Calu3 (cell line): ENCODE data around the gene AKAP7. TPM values are rescaled to one million over a fixed set of nuclear protein-coding genes. Genes with fewer than 3 reads are reported as not detected.

ENCODE experiments used
- BruUV-seq: library from RNA; stranded (reverse); fragments of 400-500 nt; replicated peaks from 2 replicates; lab custom pipeline; 2021; lab: Mats Ljungman, UMichigan
- CTCF ChIA-PET: fragments of 300-600 bp; sonication (Branson Sonifier 250); formaldehyde crosslinking; loops from one replicate; lab custom pipeline; 2022; ENCODE audit warnings: antibody characterized with exemption; lab: Charles Lee
- DNase-seq: peaks from one replicate; pipeline ENCODE4 v3.0.0; 2022
- H3K27ac Mint-ChIP-seq: one replicate; pipeline ENCODE4 v1.8.0; 2022; ENCODE audit warnings: mixed read lengths; ENCODE audit not compliant: unreplicated experiment
- H3K27me3 Mint-ChIP-seq: one replicate; pipeline ENCODE4 v1.8.0; 2022; ENCODE audit warnings: mixed read lengths; ENCODE audit not compliant: unreplicated experiment
- H3K36me3 Mint-ChIP-seq: one replicate; pipeline ENCODE4 v1.8.0; 2022; ENCODE audit warnings: mild to moderate bottlenecking, moderate library complexity, mixed read lengths; ENCODE audit not compliant: insufficient read depth, unreplicated experiment
- H3K4me1 Mint-ChIP-seq: one replicate; pipeline ENCODE4 v1.8.0; 2022; ENCODE audit warnings: mild to moderate bottlenecking, low read depth, mixed read lengths; ENCODE audit not compliant: unreplicated experiment
- H3K4me3 Mint-ChIP-seq: one replicate; pipeline ENCODE4 v1.8.0; 2022; ENCODE audit warnings: mild to moderate bottlenecking, low read depth, moderate library complexity, mixed read lengths; ENCODE audit not compliant: unreplicated experiment
- H3K9me3 Mint-ChIP-seq: one replicate; pipeline ENCODE4 v1.8.0; 2022; ENCODE audit warnings: low read depth, mixed read lengths; ENCODE audit not compliant: unreplicated experiment
- intact Hi-C: fragments of 100-400 bp; cut with micrococcal nuclease; formaldehyde crosslinking; loops from one replicate; pipeline ENCODE4 v1.10.0; 2022; ENCODE audit not compliant: unreplicated experiment
- total RNA-seq: library from RNA; stranded (reverse); gene quantifications from 2 replicates; pipeline ENCODE4 v1.2.3, GENCODE V29; 2022
- TF ChIP-seq, protein P1 (sequence below): fragments of 200-600 bp; IDR thresholded peaks from one replicate; pipeline ENCODE4 v1.8.0; 2022; ENCODE audit warnings: antibody characterized with exemption; ENCODE audit not compliant: unreplicated experiment

The AKAP7 gene
- total RNA-seq, 1 experiment from 2014 or later = 7.7 TPM

DNA sequence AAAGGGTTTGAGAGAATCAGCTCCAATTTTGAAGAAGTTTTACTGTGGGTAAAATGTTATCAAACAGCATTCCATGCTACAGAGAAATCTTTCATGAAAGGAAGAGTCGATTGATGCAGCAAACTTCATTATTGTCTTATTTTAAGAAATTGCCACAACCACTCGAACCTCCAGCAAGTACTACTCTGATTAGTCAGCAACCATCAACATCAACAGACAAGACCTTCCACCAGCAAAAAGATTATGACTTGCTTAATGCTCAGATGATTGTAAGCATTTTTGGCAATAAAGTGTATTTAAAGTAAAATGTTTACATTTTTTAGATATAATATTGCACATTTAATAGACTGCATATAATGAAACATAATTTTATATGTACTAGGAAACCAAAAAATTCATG is 87.5 kb downstream of the AKAP7 start:
- intact Hi-C loops = loop anchor here (5.0 kb wide), 1 partner anchor 90 kb away; no protein-coding TSS in a partner anchor
- Mint-ChIP-seq H3K4me1 (no peaks in the 10 kb centered on the region), H3K27ac (no peak overlapping the region), H3K4me3 (no peak overlapping the region), H3K27me3 (no peaks in the 10 kb centered on the region), H3K36me3 (no peaks in the 10 kb centered on the region), H3K9me3 (no peaks in the 10 kb centered on the region)
- no peak for DNase-seq
- TF ChIP-seq, protein P1, sequence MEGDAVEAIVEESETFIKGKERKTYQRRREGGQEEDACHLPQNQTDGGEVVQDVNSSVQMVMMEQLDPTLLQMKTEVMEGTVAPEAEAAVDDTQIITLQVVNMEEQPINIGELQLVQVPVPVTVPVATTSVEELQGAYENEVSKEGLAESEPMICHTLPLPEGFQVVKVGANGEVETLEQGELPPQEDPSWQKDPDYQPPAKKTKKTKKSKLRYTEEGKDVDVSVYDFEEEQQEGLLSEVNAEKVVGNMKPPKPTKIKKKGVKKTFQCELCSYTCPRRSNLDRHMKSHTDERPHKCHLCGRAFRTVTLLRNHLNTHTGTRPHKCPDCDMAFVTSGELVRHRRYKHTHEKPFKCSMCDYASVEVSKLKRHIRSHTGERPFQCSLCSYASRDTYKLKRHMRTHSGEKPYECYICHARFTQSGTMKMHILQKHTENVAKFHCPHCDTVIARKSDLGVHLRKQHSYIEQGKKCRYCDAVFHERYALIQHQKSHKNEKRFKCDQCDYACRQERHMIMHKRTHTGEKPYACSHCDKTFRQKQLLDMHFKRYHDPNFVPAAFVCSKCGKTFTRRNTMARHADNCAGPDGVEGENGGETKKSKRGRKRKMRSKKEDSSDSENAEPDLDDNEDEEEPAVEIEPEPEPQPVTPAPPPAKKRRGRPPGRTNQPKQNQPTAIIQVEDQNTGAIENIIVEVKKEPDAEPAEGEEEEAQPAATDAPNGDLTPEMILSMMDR = no peak
- CTCF ChIA-PET = no interaction called here
- BruUV-seq = no TSS peak

DNA sequence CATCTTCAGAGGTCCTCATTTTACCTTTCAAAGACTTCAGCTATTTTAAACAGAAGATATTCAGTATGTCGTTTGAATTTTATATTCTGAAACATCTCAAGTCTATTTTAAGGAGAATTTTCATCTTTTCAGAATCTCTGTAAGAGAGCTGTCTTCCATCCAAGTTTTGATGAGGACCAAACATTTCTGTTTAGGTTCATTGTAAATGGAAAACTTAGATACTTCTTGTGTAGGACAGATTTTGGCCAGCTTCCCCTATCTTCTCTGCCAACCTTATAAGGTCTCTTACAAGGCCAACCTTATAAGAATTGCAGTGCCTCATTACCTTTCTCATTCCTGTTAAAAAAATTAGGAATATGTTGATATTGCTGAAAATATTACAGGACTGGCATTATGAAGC is 88.1 kb downstream of the AKAP7 start:
- no peaks in the 10 kb centered on the region for H3K4me1 Mint-ChIP-seq
- TF ChIP-seq, protein P1 = no peak
- H3K27ac Mint-ChIP-seq = no peak overlapping the region
- DNase-seq = no peak
- no peak overlapping the region for H3K4me3 Mint-ChIP-seq
- BruUV-seq = no TSS peak
- CTCF ChIA-PET = no interaction called here
- no peaks in the 10 kb centered on the region for H3K36me3 Mint-ChIP-seq
- H3K27me3 Mint-ChIP-seq = no peaks in the 10 kb centered on the region
- no peaks in the 10 kb centered on the region for H3K9me3 Mint-ChIP-seq
- intact Hi-C loops = loop anchor here (5.0 kb wide), 1 partner anchor 89 kb away; no protein-coding TSS in a partner anchor

DNA sequence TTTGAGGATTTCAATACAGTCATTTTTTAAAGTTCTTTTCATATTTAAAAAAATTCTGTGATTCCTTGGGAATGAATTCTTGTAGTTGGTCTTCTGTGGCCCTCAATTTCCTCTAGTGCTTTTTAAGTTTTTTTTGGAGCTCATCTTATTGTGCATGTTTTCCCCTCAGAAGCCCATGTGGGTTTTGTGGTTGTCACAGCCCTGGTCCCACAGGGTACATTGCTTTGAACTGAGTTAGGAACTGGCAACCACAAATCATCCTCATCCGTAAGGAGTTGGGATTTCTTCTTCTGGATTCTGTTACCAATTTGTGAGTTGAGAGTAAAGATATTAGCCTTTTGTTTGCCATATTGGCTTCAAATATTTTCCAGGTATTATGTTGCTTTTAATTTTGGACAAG is 89.9 kb downstream of the AKAP7 start:
- Mint-ChIP-seq H3K4me1 (no peaks in the 10 kb centered on the region), H3K27ac (no peak overlapping the region), H3K27me3 (no peaks in the 10 kb centered on the region), H3K9me3 (no peaks in the 10 kb centered on the region), H3K4me3 (no peak overlapping the region), H3K36me3 (no peaks in the 10 kb centered on the region)
- BruUV-seq = no TSS peak
- DNase-seq = no peak
- intact Hi-C loops = no loop called here
- TF ChIP-seq, protein P1 = no peak
- CTCF ChIA-PET = interaction anchor here (0.7 kb wide), 1 partner anchor 131 kb away, joined by 12 read pairs; no protein-coding TSS in a partner anchor

DNA sequence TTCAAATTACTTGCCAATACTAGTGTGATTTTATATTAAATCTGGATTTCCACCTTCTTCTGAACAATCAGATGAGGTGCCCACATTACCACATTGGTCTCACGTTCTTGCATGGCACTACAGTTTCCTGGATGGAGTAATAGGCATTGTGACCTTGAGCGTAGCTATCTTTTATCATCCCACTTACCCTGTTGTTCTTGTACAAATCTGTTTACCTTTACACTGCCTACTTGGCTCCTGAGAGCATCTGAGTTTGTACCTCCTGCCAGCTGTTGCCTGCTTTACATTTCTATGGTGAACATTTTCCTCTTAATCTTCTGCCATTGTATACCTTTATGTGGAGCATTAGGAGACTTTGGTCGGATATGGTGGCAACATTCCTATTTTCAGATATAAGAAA is 90.7 kb downstream of the AKAP7 start:
- Mint-ChIP-seq H3K27me3 (no peaks in the 10 kb centered on the region), H3K4me1 (no peaks in the 10 kb centered on the region), H3K36me3 (no peaks in the 10 kb centered on the region), H3K27ac (no peak overlapping the region), H3K9me3 (no peaks in the 10 kb centered on the region), H3K4me3 (no peak overlapping the region)
- DNase-seq = no peak
- TF ChIP-seq, protein P1 = no peak
- intact Hi-C loops = no loop called here
- no TSS peak for BruUV-seq
- CTCF ChIA-PET = no interaction called here
